Activated gamma-delta T cell treated with anti-CD3 and anti-CD28 coated beads, Interleukin-2, amount 50 U/mL, for 16 hours (primary cell): ENCODE measurements around the gene PROZ.

Experiments used
- DNase-seq: peaks from one replicate; pipeline ENCODE4 v3.0.0-alpha.2; 2020; ENCODE audit warnings: low read depth

The PROZ gene

GRCh38 chr13:113178896-113179167 is 20.4 kb downstream of the PROZ start:
- no peak for DNase-seq

GRCh38 chr13:113179374-113180230 is 21.2 kb downstream of the PROZ start:
- no peak for DNase-seq

- DNase-seq: no peak
These were observed 23.6 kb downstream of the PROZ start for GRCh38 chr13:113182046-113182445.

GRCh38 chr13:113183450-113184129 is 25.1 kb downstream of the PROZ start:
- DNase-seq: no peak

- DNase-seq: no peak
These were observed 26.4 kb downstream of the PROZ start for GRCh38 chr13:113184568-113185440.

- DNase-seq: no peak
These were observed 27.8 kb downstream of the PROZ start for GRCh38 chr13:113186061-113186900.

GRCh38 chr13:113187263-113187669 is 28.8 kb downstream of the PROZ start:
- no peak for DNase-seq

- DNase-seq: no peak
These were observed 29.6 kb downstream of the PROZ start for GRCh38 chr13:113187883-113188665.

GRCh38 chr13:113190181-113190580 is 31.7 kb downstream of the PROZ start:
- DNase-seq: no peak

GRCh38 chr13:113192279-113192678 is 33.8 kb downstream of the PROZ start:
- DNase-seq: no peak

- no peak for DNase-seq
These were observed 34.5 kb downstream of the PROZ start for GRCh38 chr13:113192902-113193301.

- no peak for DNase-seq
These were observed 36.9 kb downstream of the PROZ start for GRCh38 chr13:113195360-113195759.

- DNase-seq: no peak
These were observed 38.7 kb downstream of the PROZ start for GRCh38 chr13:113196970-113197737.

GRCh38 chr13:113201815-113202214 is 43.4 kb downstream of the PROZ start:
- DNase-seq: no peak

- no peak for DNase-seq
These were observed 44.5 kb downstream of the PROZ start for GRCh38 chr13:113202912-113203311.

- no peak for DNase-seq
These were observed 45.3 kb downstream of the PROZ start for GRCh38 chr13:113203507-113204377.

- DNase-seq: no peak
These were observed 45.9 kb downstream of the PROZ start for GRCh38 chr13:113204378-113204734.

- DNase-seq: no peak
These were observed 47.0 kb downstream of the PROZ start for GRCh38 chr13:113205428-113205931.

GRCh38 chr13:113207460-113207859 is 49.0 kb downstream of the PROZ start:
- DNase-seq: no peak
